Ecto neural progenitor cell (in vitro differentiated cells): ENCODE results near the gene FZR1.

Experiments used
- DNase-seq: peaks from one replicate; pipeline ENCODE4 v3.0.0-alpha.2; 2018; ENCODE audit warnings: low spot score

FZR1 gene

DNA sequence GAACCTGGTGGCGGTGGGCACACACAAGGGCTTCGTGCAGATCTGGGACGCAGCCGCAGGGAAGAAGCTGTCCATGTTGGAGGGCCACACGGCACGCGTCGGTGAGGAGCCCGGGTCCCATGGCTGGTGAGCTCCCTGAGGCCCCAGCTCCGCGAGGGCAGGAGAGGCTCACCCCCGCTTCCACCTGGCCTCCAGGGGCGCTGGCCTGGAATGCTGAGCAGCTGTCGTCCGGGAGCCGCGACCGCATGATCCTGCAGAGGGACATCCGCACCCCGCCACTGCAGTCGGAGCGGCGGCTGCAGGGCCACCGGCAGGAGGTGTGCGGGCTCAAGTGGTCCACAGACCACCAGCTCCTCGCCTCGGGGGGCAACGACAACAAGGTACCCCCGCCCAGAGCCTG lies 25.6 kb downstream of the FZR1 start:
- no peak for DNase-seq

- DNase-seq, result no peak
These were observed 26.2 kb downstream of the FZR1 start for GRCh38 chr19:3532154-3532786.

DNA sequence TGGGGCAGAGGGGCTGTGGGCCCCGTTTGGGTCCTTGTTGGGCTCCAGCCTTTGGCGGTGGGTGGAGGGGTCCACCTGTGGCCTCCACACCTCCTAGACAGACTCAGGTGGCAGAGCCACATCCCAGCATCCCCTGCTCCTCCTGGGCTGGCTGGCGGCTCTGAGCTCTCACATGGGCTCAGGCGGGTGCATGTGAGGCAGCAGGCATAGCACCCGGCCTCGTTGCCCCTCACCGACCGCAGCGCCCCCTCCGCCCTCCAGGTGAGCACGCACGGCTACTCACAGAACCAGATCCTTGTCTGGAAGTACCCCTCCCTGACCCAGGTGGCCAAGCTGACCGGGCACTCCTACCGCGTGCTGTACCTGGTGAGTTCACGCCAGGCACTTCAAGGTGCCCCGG lies 26.9 kb downstream of the FZR1 start:
- no peak for DNase-seq

DNA sequence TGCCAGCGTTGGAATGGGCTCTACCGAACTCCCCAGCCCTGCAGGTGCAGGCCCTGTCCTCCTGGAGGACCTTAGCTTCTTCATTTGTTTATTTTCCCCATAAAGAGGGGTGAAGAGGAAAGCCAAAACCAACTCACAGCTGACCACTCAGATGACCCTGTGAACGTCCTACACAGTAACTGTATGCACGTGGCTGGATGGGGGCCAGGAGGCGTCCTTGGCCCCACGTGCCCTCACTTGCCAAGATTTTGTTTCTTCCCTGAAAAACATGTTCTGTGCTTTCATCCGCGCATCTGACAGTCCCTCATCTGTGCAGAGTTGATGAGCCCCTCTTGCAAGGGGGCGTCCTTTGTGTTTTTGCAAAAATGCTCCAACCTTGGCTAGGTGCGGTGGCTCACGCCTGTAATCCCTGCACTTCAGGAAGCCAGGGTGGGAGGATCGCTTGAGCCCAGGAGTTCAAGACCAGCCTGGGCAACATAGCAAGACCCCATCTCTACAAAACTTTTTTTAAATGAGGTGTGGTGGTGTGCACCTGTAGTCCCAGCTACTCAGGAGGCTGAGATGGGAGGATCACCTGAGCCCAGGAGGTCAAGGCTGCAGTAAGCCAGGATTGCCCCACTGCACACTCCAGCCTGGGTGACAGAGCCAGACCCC lies 27.6 kb downstream of the FZR1 start:
- DNase-seq, result no peak

DNA sequence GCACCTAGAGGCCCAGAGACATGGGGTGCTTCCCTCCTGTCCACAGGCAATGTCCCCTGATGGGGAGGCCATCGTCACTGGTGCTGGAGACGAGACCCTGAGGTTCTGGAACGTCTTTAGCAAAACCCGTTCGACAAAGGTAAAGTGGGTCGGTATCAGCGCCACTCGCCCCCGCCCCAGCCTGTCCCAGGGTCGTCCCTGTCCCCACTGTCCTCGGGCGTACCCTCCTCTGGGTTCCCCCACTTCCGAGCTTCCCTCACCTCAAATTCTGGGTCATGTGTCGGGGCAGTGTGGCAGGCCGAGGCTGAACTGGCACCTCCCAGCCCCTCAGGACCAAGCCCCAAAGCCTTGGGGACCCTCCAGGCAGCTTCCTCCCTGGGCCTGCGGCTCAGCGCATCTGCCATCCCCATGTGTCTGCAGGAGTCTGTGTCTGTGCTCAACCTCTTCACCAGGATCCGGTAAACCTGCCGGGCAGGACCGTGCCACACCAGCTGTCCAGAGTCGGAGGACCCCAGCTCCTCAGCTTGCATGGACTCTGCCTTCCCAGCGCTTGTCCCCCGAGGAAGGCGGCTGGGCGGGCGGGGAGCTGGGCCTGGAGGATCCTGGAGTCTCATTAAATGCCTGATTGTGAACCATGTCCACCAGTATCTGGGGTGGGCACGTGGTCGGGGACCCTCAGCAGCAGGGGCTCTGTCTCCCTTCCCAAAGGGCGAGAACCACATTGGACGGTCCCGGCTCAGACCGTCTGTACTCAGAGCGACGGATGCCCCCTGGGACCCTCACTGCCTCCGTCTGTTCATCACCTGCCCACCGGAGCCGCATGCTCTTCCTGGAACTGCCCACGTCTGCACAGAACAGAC lies 28.5 kb downstream of the FZR1 start:
- no peak for DNase-seq

DNA sequence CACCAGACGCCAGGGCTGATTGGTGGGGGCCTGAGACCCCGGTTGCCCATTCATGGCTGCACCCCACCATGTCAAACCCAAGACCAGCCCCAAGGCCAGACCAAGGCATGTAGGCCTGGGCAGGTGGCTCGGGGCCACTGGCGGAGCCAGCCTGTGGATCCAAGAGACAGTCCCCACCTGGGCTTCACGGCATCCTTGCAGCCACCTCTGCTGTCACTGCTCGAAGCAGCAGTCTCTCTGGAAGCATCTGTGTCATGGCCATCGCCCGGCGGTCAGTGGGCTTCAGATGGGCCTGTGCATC lies 29.1 kb downstream of the FZR1 start:
- no peak for DNase-seq

DNA sequence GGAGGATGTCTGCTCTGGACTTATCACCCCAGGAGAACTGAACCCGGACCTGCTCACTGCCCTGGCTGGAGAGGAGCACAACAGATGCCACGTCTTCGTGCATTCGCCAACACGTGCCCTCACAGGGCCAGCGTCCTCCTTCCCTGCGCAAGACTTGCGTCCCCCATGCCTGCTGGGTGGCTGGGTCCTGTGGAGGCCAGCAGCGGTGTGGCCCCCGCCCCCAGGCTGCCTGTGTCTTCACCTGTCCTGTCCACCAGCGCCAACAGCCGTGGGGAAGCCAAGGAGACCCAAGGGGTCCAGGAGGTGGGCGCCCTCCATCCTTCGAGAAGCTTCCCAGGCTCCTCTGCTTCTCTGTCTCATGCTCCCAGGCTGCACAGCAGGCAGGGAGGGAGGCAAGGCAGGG lies 29.5 kb downstream of the FZR1 start:
- DNase-seq, result no peak

- DNase-seq, result no peak
These were observed 29.9 kb downstream of the FZR1 start for GRCh38 chr19:3535981-3536380.

- no peak for DNase-seq
These were observed 30.5 kb downstream of the FZR1 start for GRCh38 chr19:3536429-3537100.

GRCh38 chr19:3537101-3537437 lies 31.0 kb downstream of the FZR1 start:
- DNase-seq, result no peak

GRCh38 chr19:3537438-3538240 lies 31.5 kb downstream of the FZR1 start:
- DNase-seq, result no peak

DNA sequence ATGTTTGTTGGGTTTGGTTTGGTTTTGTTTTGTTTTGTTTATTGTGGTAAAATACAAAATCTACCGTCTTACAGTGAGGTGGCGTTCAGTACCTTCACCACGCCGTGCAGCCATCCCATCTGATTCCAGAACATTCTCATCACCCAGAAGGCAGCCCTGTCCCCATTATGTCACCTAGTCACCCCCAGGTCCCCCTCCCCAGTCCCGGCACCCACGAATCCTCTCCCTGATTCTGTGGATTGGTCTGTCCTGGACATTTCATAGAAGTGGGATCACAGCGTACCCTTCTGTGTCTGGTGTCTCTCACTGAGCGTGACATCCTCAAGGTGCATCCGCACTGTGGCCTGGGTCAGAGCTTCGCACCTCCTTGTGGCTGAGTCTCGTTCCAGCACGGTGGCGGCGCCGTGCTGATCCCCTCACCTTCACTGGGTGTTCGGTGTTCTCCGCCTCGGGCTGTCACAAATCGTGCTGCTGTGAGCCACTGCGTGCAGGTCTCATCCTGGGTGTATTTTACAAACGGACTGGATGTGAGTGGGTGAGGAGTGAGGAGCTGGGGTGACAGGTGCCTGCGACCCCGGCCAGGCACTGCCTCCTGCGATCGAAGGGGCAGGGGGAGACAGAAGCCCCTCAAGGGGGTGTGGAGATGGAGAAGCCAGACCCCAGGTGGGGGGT lies 32.3 kb downstream of the FZR1 start:
- no peak for DNase-seq

DNA sequence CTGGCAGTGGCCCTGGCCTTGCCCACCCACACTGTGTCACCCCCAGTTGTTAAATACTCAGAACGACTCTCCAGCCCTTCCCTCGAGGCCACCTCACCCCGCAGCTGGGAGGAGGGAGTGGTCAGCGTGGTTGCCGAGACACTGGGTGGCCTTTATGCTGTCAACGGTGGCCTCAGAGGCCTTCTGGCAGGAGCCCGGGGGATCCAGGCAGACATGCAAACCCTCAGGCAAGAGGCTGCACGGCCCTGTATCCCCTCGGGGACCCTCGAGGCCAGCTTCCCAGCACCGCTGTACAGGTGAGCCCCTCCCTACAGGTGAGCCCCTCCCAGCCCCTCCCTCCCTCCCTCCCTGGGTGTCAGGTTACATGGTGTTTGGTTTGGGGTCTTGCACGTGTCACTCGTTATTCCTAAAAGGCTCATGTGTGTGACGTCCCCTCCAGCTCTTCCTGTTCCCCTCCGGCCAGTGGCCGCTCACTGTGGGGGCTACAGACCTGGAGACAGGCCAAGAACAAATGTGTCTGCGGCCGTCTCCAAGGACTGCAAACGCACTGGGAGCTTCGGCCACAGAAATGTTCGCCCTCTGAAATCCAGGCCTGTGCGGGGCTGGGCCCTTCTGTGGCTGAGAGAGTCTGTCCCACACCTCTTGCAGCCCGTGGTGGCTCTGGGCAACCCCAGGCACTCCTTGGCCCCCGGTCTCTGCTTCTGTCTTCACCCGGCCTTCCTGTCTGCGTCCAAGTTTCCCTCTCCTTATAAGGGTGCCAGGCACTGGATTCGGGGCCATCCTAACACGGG lies 33.0 kb downstream of the FZR1 start, which contains the start of gene TEKTIP1:
TEKTIP1 (plus strand) TSS at position 210 of the 791 bp plus-strand sequence; CDS start at position 214, 4 bp downstream.
- DNase-seq, result peak; percentile 58

GRCh38 chr19:3539756-3540118 lies 33.6 kb downstream of the FZR1 start:
- DNase-seq, result no peak

- no peak for DNase-seq
These were observed 37.3 kb downstream of the FZR1 start for GRCh38 chr19:3543150-3544057.

GRCh38 chr19:3544058-3544376 lies 37.9 kb downstream of the FZR1 start:
- no peak for DNase-seq

DNA sequence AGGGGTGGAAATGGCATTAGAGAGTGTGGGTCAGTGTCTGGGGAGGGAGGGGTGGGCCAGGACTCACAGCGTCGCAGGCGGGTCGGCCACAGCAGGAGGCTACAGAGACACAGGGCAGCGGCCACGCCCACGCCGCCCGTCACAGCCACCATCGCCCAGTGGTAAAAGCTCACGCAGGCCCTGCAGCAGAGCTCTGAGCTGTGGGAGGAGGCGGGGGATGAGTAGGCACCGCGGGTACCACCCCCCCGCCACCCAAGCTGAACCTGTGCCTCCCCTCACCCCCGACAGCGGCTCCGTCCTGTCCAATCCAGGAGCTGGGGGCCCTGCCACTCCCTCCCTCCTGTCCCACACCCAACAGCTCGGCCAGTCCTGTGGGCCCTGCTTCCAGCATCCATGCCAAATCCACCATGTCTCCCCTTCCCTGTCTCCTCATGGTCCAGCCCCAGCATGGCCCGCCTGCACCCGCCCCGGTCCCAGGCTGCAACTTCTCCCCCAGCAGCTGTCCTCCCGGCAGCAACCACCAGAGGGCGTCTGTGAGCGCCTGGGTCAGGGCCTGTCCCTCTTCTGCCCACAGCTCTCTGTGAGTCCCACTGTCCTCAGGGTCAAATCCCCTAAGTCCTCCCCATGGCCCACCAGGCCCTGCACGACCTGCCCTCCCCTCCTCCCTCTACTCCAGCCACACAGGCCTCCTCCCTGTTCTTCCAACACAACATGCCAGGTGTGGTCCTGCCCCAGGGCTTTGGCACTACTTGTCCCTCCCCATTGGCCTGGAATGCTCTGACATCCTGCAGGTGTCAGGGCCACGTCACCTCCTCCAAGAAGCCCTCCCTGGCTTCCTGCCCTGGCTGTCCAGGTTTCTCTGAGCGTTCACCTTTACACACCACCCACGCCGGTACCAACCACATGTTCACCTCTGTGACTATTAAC lies 38.9 kb downstream of the FZR1 start:
- DNase-seq, result peak; percentile 92

- no peak for DNase-seq
These were observed 39.5 kb downstream of the FZR1 start for GRCh38 chr19:3545669-3546034.

DNA sequence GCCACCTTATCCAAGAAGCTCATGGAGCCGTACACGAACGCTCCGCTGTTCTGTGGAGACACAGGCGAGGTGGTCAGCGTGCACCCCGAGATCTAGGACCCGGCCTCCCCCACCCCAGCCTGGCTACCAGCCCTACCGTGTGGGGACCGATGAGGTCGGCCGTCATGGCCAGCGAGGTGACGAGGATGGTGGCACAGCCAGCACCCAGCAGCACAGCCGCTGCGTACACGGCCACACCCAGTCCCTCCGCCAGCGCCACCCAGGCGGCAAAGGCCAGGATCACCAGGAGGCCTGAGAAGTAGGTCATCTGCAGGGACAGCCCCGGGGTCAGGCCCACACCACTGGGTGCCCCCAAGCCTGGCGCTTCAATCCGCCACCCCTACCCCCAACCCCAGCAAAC lies 40.0 kb downstream of the FZR1 start:
- no peak for DNase-seq
